K562 (cell line): ENCODE data around the gene KMT5C. TPM values are rescaled to one million over a fixed set of nuclear protein-coding genes. Genes with fewer than 3 reads are reported as not detected.
A peak's percentile ranks its signal among the peaks of the same experiment; 100 is the strongest.

ENCODE experiments used
- BRD9 ChIP-seq: fragments of 450-650 bp; IDR thresholded peaks from 2 replicates; pipeline ENCODE4 v1.6.1; 2018; ENCODE audit warnings: low read depth; ENCODE audit not compliant: partially characterized antibody
- BRF1 ChIP-seq: IDR thresholded peaks from 3 replicates; pipeline ENCODE4 v1.6.1; 2011; ENCODE audit warnings: borderline replicate concordance, mild to moderate bottlenecking; ENCODE audit not compliant: insufficient read length; ENCODE audit errors: extremely low read depth
- CREM ChIP-seq: IDR thresholded peaks from 2 replicates; pipeline ENCODE4 v1.6.1; 2014; ENCODE audit warnings: antibody characterized with exemption, low read depth
- ESRRB ChIP-seq: fragments of 250-450 bp; sonication (Bioruptor Pico); IDR thresholded peaks from 2 replicates; pipeline ENCODE4 v1.5.0; 2020; ENCODE audit warnings: mild to moderate bottlenecking, moderate library complexity, borderline replicate concordance
- GABPB1 ChIP-seq: sonication (generic); formaldehyde crosslinking; IDR thresholded peaks from 2 replicates; pipeline ENCODE4 v1.8.0; 2022; ENCODE audit warnings: mild to moderate bottlenecking, missing genetic modification reagents
- KDM5B ChIP-seq: fragments of 200-600 bp; sonication (generic); IDR thresholded peaks from 2 replicates; pipeline ENCODE4 v1.6.1; 2012; ENCODE audit warnings: low read depth, mild to moderate bottlenecking, moderate library complexity, low read length, control low read depth, inconsistent platforms; ENCODE audit not compliant: insufficient replicate concordance
- NRF1 ChIP-seq, 2 experiments: fragments of 450-650 bp; IDR thresholded peaks in 1 of 2; conservative IDR thresholded peaks in 1 of 2; 2 replicates each; pipeline ENCODE4 v1.6.1; 2014; ENCODE audit warnings: mild to moderate bottlenecking in 2 of 2
- TAF1 ChIP-seq: IDR thresholded peaks from 2 replicates; pipeline ENCODE4 v1.6.1; 2011; ENCODE audit warnings: mild to moderate bottlenecking, low read length, moderate library complexity; ENCODE audit not compliant: insufficient read depth, control insufficient read depth, severe bottlenecking; ENCODE audit errors: extremely low read depth
- TCF7L2 ChIP-seq: fragments of 150-350 bp; IDR thresholded peaks from 2 replicates; pipeline ENCODE4 v1.6.1; 2016; ENCODE audit warnings: low read depth, mild to moderate bottlenecking, low read length, moderate library complexity
- ZNF695 ChIP-seq: fragments of 450-650 bp; formaldehyde crosslinking; IDR thresholded peaks from 2 replicates; pipeline ENCODE4 v1.4.0; 2020; ENCODE audit warnings: mild to moderate bottlenecking, moderate library complexity
- polyA plus RNA-seq, 8 experiments: library from polyadenylated mRNA; depleted of rRNA in 4 of 8; stranded (reverse) in 5 of 8; unstranded in 3 of 8; fragments of >200 nt; fragmentation: Nextera tagmentation in 2 of 8; fragmentation: Illumina TruSeq in 1 of 8; extraction: Ambion mirVana in 2 of 8; extraction: Trizol in 1 of 8; gene quantifications; 2 replicates each; pipeline versions ENCODE4 v1.2.1 to v1.2.3, GENCODE V29; 2011 to 2014; ENCODE audit warnings: inconsistent platforms in 1 of 8, missing spikeins in 1 of 8
- total RNA-seq, 7 experiments: library from RNA; depleted of rRNA in 6 of 7; stranded (reverse); fragments of >200 nt in 6 of 7; fragmentation: Illumina TruSeq in 2 of 7; extraction: Trizol in 2 of 7; gene quantifications; 2 replicates each; pipeline versions ENCODE4 v1.2.1 to v1.2.3, GENCODE V29; 2011 to 2021; ENCODE audit warnings: low replicate concordance in 1 of 7
- TF ChIP-seq, protein P1 (sequence below): sonication (generic); formaldehyde crosslinking; IDR thresholded peaks from 2 replicates; pipeline ENCODE4 v1.9.0; 2022; ENCODE audit warnings: mild to moderate bottlenecking, missing genetic modification reagents
- TF ChIP-seq, protein P2 (sequence below): fragments of 450-650 bp; IDR thresholded peaks from 2 replicates; pipeline ENCODE4 v1.6.1; 2018; ENCODE audit not compliant: partially characterized antibody
- TF ChIP-seq, protein P3 (sequence below), 2 experiments: fragments of 450-650 bp; formaldehyde crosslinking in 1 of 2; IDR thresholded peaks; 2 replicates each; pipeline versions ENCODE4 v1.4.0 to v1.6.1; 2014 to 2020; ENCODE audit warnings: mild to moderate bottlenecking in 2 of 2, borderline replicate concordance in 1 of 2, low read depth in 1 of 2

KMT5C gene
- total and polyA plus RNA-seq, 9 of the 15 experiments (the other 6 are each of a cell fraction or from before 2014, with no cell fraction given) = 0.15 to 53.5 (median 16.6) TPM

DNA sequence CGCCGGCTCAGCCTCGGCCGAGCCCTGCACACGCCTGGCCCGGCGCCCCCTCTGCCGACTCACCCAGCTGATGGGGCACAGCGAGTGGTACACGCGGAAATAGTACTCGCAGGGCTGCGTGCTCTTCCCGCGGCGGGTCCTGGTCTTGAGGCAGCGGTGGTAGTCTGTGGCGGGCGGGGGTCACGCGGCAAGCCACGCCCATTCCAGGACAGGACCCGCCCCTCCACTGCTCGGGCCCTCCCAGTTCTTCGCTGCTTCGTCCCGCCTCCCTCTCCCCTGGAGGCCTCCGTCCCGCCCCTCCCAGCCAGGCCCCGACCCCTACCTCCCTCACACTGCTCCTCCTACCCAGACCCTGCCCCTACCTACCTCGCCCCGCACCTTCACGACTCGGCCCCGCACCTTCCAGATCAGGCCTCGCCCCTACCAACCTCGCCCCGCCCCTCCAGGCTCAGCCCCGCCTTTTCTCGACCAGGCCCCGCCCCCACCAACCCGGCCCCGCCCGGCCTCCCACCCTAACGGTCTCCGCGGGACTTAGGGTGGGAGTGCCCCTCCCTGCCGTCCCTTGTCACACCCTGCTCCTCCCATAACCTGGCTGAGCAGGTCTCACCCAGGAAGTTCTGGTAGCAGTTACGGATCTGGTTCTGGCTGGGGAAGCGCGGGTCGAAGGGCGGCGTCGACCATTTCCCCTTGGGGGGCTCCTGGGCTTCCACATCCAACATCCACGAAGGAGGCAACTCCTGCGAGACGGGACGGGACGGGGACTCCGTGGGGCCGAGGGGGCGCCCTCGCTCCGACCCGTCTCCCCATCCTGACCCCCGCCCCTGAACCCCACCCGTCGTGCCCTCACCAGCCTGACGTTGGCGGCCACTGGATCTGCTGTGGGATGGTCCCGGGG lies 14.4 kb downstream of the KMT5C start (continued):
- TF ChIP-seq CREM (peak; percentile 3; the same call in 1 of the 2 replicates), KDM5B (peak; percentile 0), BRF1 (no peak), TCF7L2 (no peak), TAF1 (peak; percentile 25), ZNF695 (no peak), BRD9 (no peak), GABPB1 (CRISPR knock-in tag) (peak; percentile 40; the same call in 1 of the 2 replicates), ESRRB (no peak), NRF1 (conservative IDR thresholded peaks at IDR 0.05 in 1 of 2, IDR thresholded peaks at IDR 0.05 in 1 of 2) (0 out of 4 replicates have a peak, but pooled peaks have one; percentile 18 to 24)
- TF ChIP-seq, protein P1, sequence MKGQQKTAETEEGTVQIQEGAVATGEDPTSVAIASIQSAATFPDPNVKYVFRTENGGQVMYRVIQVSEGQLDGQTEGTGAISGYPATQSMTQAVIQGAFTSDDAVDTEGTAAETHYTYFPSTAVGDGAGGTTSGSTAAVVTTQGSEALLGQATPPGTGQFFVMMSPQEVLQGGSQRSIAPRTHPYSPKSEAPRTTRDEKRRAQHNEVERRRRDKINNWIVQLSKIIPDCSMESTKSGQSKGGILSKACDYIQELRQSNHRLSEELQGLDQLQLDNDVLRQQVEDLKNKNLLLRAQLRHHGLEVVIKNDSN (CRISPR knock-in tag) = peak; percentile 33; the same call in 1 of the 2 replicates
- TF ChIP-seq, protein P2, sequence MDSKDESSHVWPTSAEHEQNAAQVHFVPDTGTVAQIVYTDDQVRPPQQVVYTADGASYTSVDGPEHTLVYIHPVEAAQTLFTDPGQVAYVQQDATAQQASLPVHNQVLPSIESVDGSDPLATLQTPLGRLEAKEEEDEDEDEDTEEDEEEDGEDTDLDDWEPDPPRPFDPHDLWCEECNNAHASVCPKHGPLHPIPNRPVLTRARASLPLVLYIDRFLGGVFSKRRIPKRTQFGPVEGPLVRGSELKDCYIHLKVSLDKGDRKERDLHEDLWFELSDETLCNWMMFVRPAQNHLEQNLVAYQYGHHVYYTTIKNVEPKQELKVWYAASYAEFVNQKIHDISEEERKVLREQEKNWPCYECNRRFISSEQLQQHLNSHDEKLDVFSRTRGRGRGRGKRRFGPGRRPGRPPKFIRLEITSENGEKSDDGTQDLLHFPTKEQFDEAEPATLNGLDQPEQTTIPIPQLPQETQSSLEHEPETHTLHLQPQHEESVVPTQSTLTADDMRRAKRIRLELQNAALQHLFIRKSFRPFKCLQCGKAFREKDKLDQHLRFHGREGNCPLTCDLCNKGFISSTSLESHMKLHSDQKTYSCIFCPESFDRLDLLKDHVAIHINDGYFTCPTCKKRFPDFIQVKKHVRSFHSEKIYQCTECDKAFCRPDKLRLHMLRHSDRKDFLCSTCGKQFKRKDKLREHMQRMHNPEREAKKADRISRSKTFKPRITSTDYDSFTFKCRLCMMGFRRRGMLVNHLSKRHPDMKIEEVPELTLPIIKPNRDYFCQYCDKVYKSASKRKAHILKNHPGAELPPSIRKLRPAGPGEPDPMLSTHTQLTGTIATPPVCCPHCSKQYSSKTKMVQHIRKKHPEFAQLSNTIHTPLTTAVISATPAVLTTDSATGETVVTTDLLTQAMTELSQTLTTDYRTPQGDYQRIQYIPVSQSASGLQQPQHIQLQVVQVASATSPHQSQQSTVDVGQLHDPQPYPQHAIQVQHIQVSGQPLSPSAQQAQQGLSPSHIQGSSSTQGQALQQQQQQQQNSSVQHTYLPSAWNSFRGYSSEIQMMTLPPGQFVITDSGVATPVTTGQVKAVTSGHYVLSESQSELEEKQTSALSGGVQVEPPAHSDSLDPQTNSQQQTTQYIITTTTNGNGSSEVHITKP = peak; percentile 87
- TF ChIP-seq, protein P3, sequence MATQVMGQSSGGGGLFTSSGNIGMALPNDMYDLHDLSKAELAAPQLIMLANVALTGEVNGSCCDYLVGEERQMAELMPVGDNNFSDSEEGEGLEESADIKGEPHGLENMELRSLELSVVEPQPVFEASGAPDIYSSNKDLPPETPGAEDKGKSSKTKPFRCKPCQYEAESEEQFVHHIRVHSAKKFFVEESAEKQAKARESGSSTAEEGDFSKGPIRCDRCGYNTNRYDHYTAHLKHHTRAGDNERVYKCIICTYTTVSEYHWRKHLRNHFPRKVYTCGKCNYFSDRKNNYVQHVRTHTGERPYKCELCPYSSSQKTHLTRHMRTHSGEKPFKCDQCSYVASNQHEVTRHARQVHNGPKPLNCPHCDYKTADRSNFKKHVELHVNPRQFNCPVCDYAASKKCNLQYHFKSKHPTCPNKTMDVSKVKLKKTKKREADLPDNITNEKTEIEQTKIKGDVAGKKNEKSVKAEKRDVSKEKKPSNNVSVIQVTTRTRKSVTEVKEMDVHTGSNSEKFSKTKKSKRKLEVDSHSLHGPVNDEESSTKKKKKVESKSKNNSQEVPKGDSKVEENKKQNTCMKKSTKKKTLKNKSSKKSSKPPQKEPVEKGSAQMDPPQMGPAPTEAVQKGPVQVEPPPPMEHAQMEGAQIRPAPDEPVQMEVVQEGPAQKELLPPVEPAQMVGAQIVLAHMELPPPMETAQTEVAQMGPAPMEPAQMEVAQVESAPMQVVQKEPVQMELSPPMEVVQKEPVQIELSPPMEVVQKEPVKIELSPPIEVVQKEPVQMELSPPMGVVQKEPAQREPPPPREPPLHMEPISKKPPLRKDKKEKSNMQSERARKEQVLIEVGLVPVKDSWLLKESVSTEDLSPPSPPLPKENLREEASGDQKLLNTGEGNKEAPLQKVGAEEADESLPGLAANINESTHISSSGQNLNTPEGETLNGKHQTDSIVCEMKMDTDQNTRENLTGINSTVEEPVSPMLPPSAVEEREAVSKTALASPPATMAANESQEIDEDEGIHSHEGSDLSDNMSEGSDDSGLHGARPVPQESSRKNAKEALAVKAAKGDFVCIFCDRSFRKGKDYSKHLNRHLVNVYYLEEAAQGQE (IDR thresholded peaks at IDR 0.05; ENCODE audit: borderline replicate concordance) = peak; percentile 23; the same call in 1 of the 2 replicates
- TF ChIP-seq, protein P3 (CRISPR knock-in tag; IDR thresholded peaks at IDR 0.05; ENCODE audit: low read depth) = no peak
